ENCODE results near the gene ELOF1. TPM values are rescaled to one million over a fixed set of nuclear protein-coding genes. Genes with fewer than 3 reads are reported as not detected.

ELOF1 gene
- total RNA-seq, 2 donors from 2014 or later, result 47.8 to 57.5 TPM

GRCh38 chr19:11541238-11541637, 17.8 kb downstream of the ELOF1 start:
- Histone ChIP-seq H3K4me1 (replicated peaks) (no peaks in the 10 kb centered on the region), H3K36me3 (no peaks in the 10 kb centered on the region), H3K4me3 (no peak overlapping the region), H3K27ac (peak overlapping the region; percentile 71 to 78), H3K9me3 (no peaks in the 10 kb centered on the region), H3K27me3 (replicated peaks; ENCODE audit: insufficient read depth) (peaks cover 3% of the 10 kb centered on the region)
- TF ChIP-seq CTCF (IDR thresholded peaks at IDR 0.05), result no peak
- TF ChIP-seq POLR2A (IDR thresholded peaks at IDR 0.05), result no peak
- no peak for TF ChIP-seq POLR2AphosphoS5 (IDR thresholded peaks at IDR 0.05)
- intact Hi-C loops (cut with DNase I), result no loop called here
- no peak for DNase-seq (ENCODE audit: low spot score)
- WGBS, result 74% methylated on average over 3 of the region's 3 CpGs

GRCh38 chr19:11540645-11541044, 18.4 kb downstream of the ELOF1 start:
- H3K4me1 ChIP-seq (replicated peaks), result no peaks in the 10 kb centered on the region
- peaks cover 3% of the 10 kb centered on the region for H3K27me3 ChIP-seq (replicated peaks; ENCODE audit: insufficient read depth)
- peak overlapping the region; percentile 14 to 21 for H3K4me3 ChIP-seq
- H3K36me3 ChIP-seq, result no peaks in the 10 kb centered on the region
- DNase-seq (ENCODE audit: low spot score), result no peak
- WGBS, result 46% methylated on average over 5 of the region's 5 CpGs
- intact Hi-C loops (cut with DNase I), result no loop called here
- no peak for TF ChIP-seq POLR2AphosphoS5 (IDR thresholded peaks at IDR 0.05)
- no peak for TF ChIP-seq CTCF (IDR thresholded peaks at IDR 0.05)
- no peak for TF ChIP-seq POLR2A (IDR thresholded peaks at IDR 0.05)
- H3K27ac ChIP-seq, result peak overlapping the region; percentile 71 to 78
- no peaks in the 10 kb centered on the region for H3K9me3 ChIP-seq

DNA sequence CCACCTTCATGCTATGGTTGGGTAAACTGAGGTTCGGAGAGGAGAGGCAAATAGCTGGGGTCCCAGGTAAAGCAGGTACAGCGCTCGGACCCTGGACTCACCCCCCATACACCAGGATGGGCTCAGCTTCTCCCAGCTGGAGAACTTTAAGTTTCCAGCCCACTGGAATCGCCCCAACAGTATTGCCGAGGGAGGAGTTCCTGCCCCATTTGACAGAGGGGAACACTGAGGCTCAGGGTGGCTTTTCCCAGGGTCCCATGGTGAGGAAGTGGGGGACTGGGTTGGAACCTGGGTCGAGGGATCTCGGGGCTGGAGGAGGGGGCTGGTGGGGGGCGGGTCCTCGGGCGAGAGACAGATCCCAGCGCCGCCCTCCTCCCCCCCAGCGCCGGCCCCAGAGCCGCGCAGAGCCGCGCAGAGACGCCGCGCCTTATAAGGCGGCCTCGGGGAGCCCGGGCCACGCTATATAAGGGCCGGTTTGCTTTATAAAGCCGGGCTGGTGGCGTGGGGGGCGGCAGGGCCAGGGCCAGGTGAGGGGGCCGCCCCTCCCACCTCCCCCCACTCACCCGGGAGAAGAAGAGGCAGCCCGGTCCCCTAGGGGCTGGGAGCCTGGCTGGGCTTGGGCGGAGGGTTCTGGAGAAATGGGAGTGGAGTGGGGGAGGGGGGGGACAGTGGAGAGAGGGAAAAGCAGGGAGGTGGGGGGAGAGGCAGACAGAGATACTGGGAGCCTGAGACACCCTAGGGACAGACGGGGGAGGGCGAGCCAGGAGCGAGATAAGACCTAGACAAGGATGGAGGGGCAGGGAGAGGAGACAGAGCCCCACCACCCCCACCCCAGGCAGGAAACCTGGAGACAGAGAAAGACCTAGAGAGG, 19.3 kb downstream of the ELOF1 start:
- H3K9me3 ChIP-seq, result no peaks in the 10 kb centered on the region
- intact Hi-C loops (cut with DNase I), result no loop called here
- DNase-seq (ENCODE audit: low spot score), result no peak
- peak; percentile 24 for TF ChIP-seq POLR2AphosphoS5 (IDR thresholded peaks at IDR 0.05)
- TF ChIP-seq POLR2A (IDR thresholded peaks at IDR 0.05), result no peak
- H3K27me3 ChIP-seq (replicated peaks; ENCODE audit: insufficient read depth), result peaks cover 3% of the 10 kb centered on the region
- no peaks in the 10 kb centered on the region for H3K36me3 ChIP-seq
- H3K4me1 ChIP-seq (replicated peaks), result no peaks in the 10 kb centered on the region
- peak overlapping the region; percentile 71 to 78 for H3K27ac ChIP-seq
- peak overlapping the region; percentile 21 to 30 for H3K4me3 ChIP-seq
- WGBS, result 10% methylated on average over 36 of the region's 36 CpGs

GRCh38 chr19:11538232-11539036, 20.6 kb downstream of the ELOF1 start, which contains the start of gene CNN1:
TSS of gene CNN1 (plus strand) at chr19:11538851. CDS start at chr19:11538928, 77 bp downstream.
- DNase-seq (ENCODE audit: low spot score), result no peak
- intact Hi-C loops (cut with DNase I), result no loop called here

More at GRCh38 chr19:11538232-11539036, 20.6 kb downstream of the ELOF1 start, which contains the start of gene CNN1:
- H3K36me3 ChIP-seq, result no peaks in the 10 kb centered on the region
- H3K4me3 ChIP-seq, result peak within 1 kb of the TSS; percentile 21 to 30
- 26% methylated on average over 21 of the region's 21 CpGs for WGBS
- no peaks in the 10 kb centered on the region for H3K9me3 ChIP-seq
- no peaks in the 10 kb centered on the region for H3K4me1 ChIP-seq (replicated peaks)
- TF ChIP-seq POLR2AphosphoS5 (IDR thresholded peaks at IDR 0.05), result peak; percentile 69
- TF ChIP-seq POLR2A (IDR thresholded peaks at IDR 0.05), result peak; percentile 35
- TF ChIP-seq CTCF (IDR thresholded peaks at IDR 0.05), result no peak
- H3K27me3 ChIP-seq (replicated peaks; ENCODE audit: insufficient read depth), result peaks cover 3% of the 10 kb centered on the region
- H3K27ac ChIP-seq, result peak within 1 kb of the TSS; percentile 71 to 78
